ENCODE data around the gene PPA2. TPM values are rescaled to one million over a fixed set of nuclear protein-coding genes. Genes with fewer than 3 reads are reported as not detected.
"Not testable (repeated sequence)": the region's sequence is repeated elsewhere in the genome, so short reads cannot be mapped to it uniquely, and the experiment has no call there.

PPA2 gene
- total RNA-seq, 2 donors from 2014 or later: 54.0 to 168 TPM

DNA sequence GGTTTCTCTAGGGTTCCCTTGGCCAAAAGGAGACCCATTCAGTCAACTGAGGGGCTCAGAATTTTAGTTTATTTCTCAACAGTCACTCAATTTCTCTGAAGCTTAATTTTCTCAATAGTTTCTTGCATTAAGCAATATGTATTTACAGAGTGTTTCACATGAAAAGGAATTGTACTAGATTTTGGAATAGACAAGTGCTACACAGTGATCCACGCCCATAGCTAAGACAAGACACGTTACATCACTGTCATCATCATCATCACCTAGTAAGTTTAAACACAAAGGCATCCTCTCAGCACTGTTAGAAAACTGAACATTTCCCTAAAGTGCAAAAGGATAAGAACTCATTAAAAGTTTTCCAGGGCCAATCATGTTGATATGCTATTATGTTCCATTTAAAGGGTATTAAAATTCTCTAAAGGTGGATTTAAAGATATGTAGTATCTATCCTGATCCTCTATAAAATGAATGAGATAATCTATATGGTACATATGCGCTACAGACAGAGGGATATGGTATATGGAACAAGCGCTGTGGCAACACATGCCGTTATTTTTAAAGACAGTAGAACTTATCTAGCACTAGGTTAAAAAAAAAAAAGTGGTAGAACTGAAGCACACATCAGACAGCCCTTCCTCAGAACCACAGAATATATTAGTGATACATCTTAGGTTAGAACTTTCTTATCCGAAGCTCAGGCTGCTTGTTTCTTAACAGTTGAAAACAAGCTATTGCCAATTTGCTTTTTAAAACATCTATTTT is 12.1 kb downstream of the PPA2 start:
- H3K36me3 ChIP-seq: no peaks in the 10 kb centered on the region
- H3K4me3 ChIP-seq: no peak overlapping the region
- intact Hi-C loops (cut with DNase I): no loop called here
- WGBS: 98% methylated on average over 6 of the region's 6 CpGs
- no peak overlapping the region for H3K27ac ChIP-seq
- DNase-seq (ENCODE audit: low spot score): no peak
- TF ChIP-seq, protein P1, sequence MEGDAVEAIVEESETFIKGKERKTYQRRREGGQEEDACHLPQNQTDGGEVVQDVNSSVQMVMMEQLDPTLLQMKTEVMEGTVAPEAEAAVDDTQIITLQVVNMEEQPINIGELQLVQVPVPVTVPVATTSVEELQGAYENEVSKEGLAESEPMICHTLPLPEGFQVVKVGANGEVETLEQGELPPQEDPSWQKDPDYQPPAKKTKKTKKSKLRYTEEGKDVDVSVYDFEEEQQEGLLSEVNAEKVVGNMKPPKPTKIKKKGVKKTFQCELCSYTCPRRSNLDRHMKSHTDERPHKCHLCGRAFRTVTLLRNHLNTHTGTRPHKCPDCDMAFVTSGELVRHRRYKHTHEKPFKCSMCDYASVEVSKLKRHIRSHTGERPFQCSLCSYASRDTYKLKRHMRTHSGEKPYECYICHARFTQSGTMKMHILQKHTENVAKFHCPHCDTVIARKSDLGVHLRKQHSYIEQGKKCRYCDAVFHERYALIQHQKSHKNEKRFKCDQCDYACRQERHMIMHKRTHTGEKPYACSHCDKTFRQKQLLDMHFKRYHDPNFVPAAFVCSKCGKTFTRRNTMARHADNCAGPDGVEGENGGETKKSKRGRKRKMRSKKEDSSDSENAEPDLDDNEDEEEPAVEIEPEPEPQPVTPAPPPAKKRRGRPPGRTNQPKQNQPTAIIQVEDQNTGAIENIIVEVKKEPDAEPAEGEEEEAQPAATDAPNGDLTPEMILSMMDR (IDR thresholded peaks at IDR 0.05): no peak
- TF ChIP-seq POLR2AphosphoS5 (IDR thresholded peaks at IDR 0.05) (no peak), POLR2A (IDR thresholded peaks at IDR 0.05) (no peak)
- no peaks in the 10 kb centered on the region for H3K9me3 ChIP-seq
- H3K4me1 ChIP-seq (replicated peaks): no peaks in the 10 kb centered on the region
- no peaks in the 10 kb centered on the region for H3K27me3 ChIP-seq (replicated peaks; ENCODE audit: insufficient read depth)

DNA sequence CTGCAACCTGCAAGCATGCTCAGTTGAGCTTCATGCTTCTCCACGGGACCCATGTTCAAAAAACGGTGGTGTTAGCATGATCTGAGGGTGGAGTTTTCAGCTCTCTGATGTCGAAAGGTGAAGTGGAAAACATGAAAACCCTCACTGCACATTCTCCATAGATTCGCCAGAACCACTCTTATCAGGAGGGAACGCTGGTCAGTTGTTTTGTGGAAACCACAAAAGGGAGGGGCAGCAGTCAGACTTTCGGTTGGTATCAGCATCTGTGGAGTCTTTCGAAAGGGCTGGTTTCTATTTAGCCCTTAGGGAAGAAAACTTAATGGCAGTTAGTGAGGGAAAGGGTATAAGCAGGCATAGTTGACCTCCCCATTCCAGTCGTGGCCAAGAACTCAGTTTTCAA is 12.6 kb downstream of the PPA2 start:
- Histone ChIP-seq H3K27ac (no peak overlapping the region), H3K27me3 (replicated peaks; ENCODE audit: insufficient read depth) (no peaks in the 10 kb centered on the region), H3K4me1 (replicated peaks) (no peaks in the 10 kb centered on the region), H3K9me3 (no peaks in the 10 kb centered on the region), H3K4me3 (no peak overlapping the region), H3K36me3 (no peaks in the 10 kb centered on the region)
- WGBS: 89% methylated on average over 8 of the region's 8 CpGs
- TF ChIP-seq POLR2AphosphoS5 (IDR thresholded peaks at IDR 0.05): no peak
- TF ChIP-seq, protein P1 (IDR thresholded peaks at IDR 0.05): no peak
- TF ChIP-seq POLR2A (IDR thresholded peaks at IDR 0.05): no peak
- intact Hi-C loops (cut with DNase I): no loop called here
- no peak for DNase-seq (ENCODE audit: low spot score)

DNA sequence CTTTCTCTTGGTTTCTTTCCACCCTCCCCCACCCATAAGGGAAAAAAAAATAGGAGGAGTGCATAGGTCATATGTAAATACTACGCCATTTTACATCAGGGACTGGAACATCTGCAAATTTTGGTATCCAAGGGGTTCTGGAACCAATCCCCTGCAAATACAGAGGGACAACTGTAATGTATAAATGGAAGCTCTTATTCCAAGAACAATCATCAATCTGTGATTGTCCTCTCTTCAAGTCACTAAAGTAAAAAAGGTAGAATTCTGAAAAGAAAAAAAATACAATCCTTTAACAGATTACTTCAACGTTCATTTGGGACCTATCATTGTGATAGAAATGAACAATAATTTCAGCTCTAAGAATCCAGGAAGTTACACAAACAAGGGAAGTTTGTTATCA is 13.6 kb downstream of the PPA2 start:
- no peaks in the 10 kb centered on the region for H3K36me3 ChIP-seq
- H3K4me1 ChIP-seq (replicated peaks): no peaks in the 10 kb centered on the region
- no peaks in the 10 kb centered on the region for H3K27me3 ChIP-seq (replicated peaks; ENCODE audit: insufficient read depth)
- no peak for TF ChIP-seq POLR2AphosphoS5 (IDR thresholded peaks at IDR 0.05)
- TF ChIP-seq, protein P1 (IDR thresholded peaks at IDR 0.05): no peak
- TF ChIP-seq POLR2A (IDR thresholded peaks at IDR 0.05): no peak
- no peak overlapping the region for H3K4me3 ChIP-seq
- H3K9me3 ChIP-seq: no peaks in the 10 kb centered on the region
- DNase-seq (ENCODE audit: low spot score): no peak
- H3K27ac ChIP-seq: no peak overlapping the region
- 74% methylated on average over 2 of the region's 2 CpGs for WGBS
- intact Hi-C loops (cut with DNase I): no loop called here

DNA sequence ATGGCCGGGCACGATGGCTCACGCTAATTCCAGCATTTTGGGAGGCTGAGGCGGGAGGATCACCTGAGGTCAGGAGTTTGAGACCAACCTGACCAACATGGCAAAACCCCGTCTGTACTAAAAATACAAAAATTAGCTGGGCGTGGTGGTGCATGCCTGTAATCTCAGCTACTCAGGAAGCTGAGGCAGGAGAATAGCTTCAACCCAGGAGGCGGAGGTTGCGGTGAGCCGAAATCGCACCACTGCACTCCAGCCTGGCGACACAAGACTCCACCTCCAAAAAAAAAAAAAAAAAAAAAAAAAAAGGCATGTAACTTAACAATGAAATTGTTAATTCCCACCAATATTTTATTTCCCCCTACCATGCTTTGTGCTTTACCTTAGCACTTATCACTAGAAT is 15.3 kb downstream of the PPA2 start:
- intact Hi-C loops (cut with DNase I); H3K9me3 ChIP-seq; H3K27ac ChIP-seq; H3K4me1 ChIP-seq (replicated peaks); H3K4me3 ChIP-seq; H3K27me3 ChIP-seq (replicated peaks; ENCODE audit: insufficient read depth); H3K36me3 ChIP-seq; DNase-seq (ENCODE audit: low spot score): not testable (repeated sequence)
- WGBS: 89% methylated on average over 11 of the region's 11 CpGs

DNA sequence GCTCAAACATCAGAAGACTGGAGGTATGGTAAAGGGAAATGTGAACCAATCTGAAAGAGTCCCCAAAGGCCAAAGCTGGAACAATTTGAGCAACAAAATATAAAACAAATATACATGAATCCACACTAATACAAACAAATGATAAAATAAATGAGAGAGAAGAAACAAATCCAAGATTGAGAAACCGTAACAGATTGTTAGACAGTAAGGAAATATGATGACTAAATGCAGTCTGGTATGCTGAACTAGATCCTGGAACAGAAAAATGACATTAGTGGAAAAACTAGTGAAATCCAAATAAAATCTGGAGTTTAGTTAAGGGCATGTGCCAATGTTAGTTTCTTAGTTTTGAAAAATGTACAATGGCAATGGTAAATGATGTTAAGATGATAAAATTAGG is 15.9 kb downstream of the PPA2 start:
- Histone ChIP-seq H3K4me3 (no peak overlapping the region), H3K27me3 (replicated peaks; ENCODE audit: insufficient read depth) (no peaks in the 10 kb centered on the region), H3K4me1 (replicated peaks) (no peaks in the 10 kb centered on the region), H3K9me3 (no peaks in the 10 kb centered on the region), H3K27ac (no peak overlapping the region), H3K36me3 (no peaks in the 10 kb centered on the region)
- 76% methylated on average over 1 of the region's 1 CpG for WGBS
- TF ChIP-seq, protein P1 (IDR thresholded peaks at IDR 0.05): no peak
- TF ChIP-seq POLR2A (IDR thresholded peaks at IDR 0.05): no peak
- no peak for TF ChIP-seq POLR2AphosphoS5 (IDR thresholded peaks at IDR 0.05)
- intact Hi-C loops (cut with DNase I): no loop called here
- DNase-seq (ENCODE audit: low spot score): no peak

All from prostate gland (tissue), 2 donors.